GM21360 (cell line): Measurements from ENCODE around the gene HLA-DPA1.

Experiments used
- ATAC-seq: cut with Tn5 transposase; IDR thresholded peaks from one replicate; pipeline ENCODE4 v1.9.1; 2021; ENCODE audit warnings: mild to moderate bottlenecking, moderate library complexity; ENCODE audit not compliant: unreplicated experiment

Gene HLA-DPA1

DNA sequence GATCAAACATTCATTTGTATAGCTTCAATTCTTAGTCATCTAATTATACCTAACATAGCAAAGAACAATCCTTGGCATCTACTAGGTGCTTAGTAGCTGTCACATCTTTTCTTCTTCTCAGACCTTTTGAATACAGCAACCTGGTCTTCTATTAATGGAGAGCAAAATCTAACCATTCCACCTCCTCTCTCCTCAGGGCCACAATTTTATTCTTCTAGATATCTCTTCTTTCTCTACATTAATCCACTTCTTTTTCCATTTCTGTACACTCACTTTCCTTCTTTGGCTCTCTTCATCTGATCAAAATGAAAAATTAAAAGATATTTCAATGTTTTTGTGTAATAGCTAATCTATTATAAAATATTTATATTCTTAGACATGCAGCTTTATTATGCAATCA lies 55.0 kb downstream of the HLA-DPA1 start:
- no peak for ATAC-seq

DNA sequence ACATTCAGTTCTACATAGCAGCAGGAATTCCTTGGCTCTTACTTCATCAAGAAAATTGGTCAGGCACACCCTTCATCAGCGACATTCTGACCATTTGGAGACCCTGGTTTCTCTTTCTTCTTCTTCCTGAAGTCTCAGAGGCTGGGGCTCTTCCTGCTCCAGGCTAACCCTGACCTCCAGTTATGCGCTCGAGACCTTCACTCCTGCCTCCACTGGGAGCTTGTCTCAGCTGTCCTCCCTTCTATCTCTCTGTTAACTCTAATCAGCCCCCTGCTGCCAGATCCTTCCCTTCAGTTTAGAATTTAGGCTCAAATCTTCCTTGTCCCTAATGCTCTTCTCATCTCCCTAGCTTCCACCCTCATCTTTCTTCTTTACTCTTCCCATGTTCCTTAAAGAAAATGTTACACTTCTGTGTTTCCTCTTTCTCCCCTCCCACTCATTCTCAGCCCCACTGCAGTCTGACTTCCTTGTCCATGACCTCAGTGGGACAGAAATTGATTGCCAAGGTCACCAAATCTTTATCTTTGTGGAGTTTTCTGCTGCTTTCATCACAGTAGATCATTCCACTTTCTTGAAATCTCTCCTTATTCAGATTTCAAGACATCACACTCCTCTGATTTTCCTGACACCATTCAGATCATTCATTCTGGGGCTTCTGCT lies 55.6 kb downstream of the HLA-DPA1 start:
- no peak for ATAC-seq

DNA sequence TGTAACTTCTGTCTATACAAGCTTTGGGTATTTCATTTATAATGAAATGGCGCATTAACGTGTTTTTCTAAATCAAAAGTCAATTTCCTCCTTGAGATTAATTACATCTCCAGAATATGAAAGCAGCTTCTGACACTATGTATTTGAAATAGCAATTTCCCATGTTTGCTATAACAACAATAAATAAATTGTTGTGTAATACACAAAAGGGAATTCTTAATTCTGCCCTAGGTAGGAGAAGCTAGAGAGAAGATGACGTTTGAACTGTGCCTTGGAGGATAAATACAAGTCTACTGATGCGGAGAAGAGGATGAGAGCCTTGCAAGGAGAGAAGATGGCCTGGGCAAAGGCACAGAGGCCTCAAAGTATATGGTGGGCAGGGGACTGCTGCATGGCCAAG lies 56.4 kb downstream of the HLA-DPA1 start:
- ATAC-seq = no peak

DNA sequence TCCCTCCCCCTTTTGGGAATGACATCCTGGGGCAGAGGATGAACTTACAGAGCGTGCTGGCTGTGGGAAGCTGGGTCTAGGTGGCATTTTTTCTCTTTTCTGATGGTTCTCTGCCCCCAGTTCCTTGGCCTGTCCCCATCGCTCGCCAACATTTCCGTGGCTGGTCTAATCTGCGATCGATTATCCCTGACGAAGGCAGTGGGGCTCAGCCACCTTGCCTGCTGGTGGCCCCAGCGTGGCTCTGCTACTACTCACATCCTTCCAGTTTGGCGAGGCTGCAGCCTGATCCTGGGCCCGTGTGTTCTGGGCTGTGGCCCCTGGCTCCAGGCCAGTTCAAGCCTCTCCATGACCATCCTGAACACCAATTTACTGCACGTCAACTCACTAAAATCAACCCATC lies 57.7 kb downstream of the HLA-DPA1 start:
- ATAC-seq = no peak

DNA sequence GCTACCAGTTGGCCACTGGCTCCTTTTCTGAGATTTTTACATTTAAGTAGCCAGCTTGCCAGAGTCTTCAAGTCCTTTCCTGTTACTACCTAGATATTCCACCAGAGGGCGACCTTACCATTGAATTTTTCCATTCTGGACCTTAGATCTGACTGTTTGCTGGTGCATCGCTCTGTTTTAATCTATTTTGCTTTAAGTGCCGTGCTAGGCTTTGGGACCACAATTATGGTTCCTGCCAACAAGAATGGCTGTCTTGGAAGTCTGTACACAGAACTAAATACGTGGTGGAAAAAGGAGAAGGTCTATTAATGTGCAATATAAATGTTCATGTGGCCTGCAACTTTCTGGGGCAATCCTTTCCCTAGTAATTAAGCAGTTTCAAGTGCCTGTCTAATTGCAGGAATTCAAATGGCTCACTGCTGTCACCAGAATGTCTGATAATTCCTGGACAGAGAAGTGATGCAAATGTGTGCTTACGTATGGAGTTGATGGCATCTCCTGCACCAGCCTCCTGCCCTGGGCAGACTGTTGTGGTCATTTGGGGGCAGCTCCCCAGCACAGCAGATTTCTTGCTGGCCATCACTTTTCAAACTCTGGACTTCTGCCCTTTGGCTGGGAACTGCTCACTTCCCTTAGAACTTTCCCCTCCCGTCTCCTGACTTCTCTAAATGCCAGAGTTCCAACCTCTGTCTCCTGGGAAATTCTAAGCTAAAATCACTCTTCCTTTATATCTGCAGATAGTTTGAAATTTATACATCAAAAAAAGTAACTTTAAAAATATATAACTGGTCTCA lies 58.4 kb downstream of the HLA-DPA1 start:
- no peak for ATAC-seq
